HG02678 (cell line): ENCODE results near the gene COL24A1.
A peak's percentile ranks its signal among the peaks of the same experiment; 100 is the strongest.
"Not testable (repeated sequence)": the region's sequence is repeated elsewhere in the genome, so short reads cannot be mapped to it uniquely, and the experiment has no call there.

ENCODE experiments used
- ATAC-seq: cut with Tn5 transposase; IDR thresholded peaks from one replicate; pipeline ENCODE4 v1.9.1; 2021; ENCODE audit warnings: mild to moderate bottlenecking, moderate library complexity; ENCODE audit not compliant: unreplicated experiment

The COL24A1 gene

DNA sequence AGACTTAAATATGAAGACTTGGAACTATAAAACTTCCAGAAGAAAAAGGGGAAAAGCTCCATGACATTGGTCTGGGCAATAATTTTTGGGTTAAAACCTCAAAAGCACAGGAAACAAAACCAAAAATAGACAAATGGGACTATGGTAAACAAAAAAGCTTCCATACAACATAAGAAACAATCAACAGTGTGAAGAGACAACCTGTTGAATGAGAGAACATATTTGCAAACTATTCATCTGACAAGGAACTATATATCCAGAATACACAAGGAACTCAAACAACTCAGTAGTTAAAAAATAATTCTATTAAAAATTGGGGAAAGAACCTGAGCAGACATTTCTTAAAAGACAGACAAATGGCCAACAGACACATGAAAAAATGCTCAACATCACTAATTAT lies 255.7 kb downstream of the COL24A1 start:
- no peak for ATAC-seq

DNA sequence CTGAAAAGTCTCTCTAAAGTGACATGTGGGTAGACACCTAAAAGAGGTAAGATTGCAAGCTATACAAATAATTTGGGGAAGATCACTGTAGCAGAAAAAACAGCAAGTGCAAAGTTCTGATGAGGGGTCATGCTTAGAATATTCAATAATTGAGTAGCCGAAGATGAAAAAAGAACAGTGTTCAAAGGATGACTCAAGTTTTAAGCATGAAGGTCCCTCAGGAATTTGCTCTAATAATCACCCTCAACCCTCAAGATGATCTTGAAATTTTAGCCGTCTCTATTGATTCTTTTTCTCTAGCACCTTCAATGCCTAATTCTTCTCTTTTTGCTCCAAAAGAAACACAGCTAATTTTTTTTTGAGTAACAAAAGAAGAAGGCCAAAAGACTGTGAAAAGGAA lies 257.7 kb downstream of the COL24A1 start:
- no peak for ATAC-seq

DNA sequence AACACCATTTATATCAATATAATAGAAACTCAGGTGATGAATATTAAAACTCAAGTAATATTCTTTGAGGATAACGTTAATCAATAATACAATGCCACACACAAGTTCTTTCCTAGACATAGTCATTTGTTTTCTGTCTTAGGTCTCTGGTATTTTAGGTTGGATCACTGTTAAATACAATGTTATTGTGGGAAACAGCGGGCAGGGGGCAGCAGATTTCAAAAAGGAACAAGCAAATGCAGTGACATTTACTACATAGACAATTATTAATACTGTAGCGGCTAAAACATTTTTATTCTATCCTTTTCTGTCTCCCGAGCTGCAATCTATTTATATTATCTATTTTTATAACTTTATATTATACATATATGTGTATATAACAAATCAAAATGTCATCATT lies 261.9 kb downstream of the COL24A1 start:
- peak; percentile 73 for ATAC-seq

DNA sequence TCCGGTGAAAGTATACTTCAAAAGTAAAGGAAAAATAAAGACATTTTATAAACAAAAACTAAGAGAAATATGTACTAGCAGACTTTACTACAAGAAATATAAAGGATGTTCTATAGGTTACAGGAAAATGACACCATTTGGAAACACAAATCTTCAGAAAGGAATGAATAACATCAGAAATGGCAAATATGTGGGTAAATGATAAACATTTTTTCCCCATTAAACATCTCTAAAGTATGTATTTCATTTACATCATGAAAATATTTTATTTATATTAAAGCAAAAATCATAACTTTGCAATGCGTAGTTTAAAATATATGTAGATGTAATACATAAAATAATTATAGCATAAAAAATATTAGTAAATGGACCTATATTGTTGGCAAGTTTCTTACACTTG lies 264.2 kb downstream of the COL24A1 start:
- no peak for ATAC-seq

DNA sequence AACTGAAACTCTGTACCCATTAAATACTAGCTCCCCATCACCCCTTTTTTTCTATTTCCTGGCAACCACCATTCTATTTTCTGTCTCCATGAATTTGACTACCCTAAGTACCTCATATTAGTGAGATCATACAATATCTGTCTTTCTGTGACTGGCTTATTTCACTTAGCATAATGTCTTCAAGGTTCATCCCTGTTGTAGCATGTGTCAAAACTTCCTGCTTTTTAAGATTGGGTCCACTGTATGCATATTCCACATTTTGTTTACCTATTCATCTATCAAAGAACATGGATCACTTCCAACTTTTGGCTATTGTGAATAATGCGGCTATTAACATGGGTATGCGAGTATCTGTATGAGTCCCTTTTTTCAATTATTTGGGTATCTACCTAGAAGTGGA lies 266.7 kb downstream of the COL24A1 start:
- no peak for ATAC-seq

DNA sequence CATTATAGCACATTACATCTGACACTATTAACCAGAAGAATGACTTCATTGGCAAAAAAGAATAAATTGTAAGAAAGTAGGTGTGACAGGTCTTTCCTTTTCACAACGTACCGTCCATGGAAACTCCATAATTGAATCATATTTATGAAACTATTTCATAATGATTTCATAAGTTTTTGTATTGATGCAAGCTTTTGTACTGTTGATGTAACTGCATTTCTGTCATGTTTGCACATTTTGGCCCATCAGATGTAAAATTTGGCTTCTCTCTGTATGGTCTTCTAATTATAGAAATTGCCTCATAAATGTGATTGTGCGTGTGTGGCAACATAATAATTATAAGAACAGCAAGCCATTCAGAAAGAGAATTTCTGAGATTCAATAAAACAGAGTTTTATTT lies 267.7 kb downstream of the COL24A1 start:
- ATAC-seq: no peak

DNA sequence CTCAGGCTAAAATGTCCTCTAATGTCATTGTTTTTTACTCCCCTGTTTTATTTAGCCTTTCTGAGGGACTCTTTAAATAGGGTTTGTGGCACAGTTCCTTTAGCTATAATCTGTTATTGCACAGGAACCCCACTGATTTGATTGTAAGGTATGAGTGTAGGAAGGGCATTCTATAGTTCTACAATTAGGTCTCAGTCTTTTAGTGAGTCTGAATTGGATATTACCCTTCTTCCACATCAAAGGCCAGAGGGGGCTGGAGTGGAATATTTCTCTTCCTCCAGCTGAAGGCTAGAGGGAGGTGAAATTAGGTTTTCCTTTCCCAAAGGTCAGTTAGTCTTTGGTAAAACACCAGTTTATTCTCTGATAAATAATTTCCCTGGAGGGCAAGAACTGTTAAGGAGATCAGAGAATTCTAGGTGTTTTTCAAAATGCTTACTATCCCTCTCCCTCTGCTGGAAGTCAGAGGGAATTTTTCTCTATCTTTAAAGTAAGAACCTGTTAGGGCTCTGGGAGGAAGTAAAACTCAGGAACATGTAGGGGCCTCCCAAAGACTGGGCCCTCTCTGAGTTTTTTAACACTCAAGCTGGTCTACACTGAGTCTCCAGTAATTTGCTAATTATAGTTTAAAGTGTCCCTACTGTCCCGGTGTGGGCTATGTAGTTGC lies 272.1 kb downstream of the COL24A1 start:
- ATAC-seq: no peak

DNA sequence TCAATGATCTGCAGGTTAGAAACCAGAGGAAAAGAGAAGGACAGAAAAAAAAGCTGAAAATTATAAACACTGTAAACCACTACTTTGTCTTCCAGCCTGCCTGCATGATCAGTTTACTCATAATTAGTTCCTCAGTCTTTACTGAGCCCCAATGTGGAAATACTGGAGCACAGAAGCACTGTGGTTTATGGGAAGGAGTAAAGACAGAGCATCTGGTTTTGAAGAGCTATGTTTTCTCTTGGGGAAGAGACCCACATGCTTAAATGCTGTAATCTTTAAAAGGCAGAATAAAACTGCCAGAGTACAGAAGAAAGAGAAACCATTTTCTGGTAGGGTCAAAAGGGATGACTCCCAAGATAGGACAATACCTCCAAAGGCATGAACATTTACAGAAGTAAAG lies 289.4 kb downstream of the COL24A1 start:
- no peak for ATAC-seq

DNA sequence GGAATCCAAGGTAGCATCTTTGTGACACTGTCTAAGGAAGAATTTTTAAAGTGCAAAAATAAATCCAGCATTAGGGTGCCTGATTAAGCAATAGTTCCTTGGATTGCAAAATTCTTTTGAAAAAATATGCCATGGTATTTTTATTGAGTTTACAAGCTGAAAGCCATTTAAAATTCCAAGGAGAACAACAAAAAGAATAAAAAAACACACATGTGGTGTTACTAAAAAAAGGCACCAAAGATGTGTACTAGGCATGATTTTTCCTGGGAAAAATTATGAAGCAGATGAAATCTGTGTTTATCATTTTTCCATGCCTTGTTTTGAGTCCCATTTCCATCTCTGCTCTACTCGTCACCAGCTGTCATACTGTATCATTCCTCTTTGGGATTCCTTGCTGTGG lies 291.4 kb downstream of the COL24A1 start:
- ATAC-seq: no peak

DNA sequence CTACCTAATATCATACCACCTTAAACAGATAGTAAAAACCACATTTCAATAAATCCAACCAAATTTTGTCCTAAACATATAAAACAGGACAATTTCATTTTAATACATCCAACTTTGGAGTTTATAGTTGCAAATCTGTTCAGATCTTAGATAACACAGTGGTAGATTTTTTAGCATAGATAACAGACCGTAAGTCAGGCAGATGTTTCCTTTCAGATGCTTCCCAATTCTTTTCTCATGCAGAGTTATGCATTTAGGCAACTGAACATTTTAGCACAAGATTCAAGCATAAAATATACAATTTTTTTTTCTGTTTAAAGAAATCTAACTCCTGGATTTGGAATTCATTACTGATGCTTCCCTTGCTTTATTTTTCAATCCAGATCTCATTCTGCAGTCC lies 291.8 kb downstream of the COL24A1 start:
- no peak for ATAC-seq

DNA sequence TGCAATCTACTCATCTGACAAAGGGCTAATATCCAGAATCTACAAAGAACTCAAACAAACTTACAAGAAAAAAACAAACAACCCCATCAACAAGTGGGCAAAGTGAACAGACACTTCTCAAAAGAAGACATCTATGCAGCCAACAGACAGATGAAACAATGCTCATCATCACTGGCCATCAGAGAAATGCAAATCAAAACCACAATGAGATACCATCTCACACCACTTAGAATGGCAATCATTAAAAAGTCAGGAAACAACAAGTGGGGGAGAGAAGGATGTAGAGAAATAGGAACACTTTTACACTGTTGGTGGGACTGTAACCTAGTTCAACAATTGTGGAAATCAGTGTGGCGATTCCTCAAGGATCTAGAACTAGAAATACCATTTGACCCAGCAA lies 292.9 kb downstream of the COL24A1 start:
- ATAC-seq: not testable (repeated sequence)

DNA sequence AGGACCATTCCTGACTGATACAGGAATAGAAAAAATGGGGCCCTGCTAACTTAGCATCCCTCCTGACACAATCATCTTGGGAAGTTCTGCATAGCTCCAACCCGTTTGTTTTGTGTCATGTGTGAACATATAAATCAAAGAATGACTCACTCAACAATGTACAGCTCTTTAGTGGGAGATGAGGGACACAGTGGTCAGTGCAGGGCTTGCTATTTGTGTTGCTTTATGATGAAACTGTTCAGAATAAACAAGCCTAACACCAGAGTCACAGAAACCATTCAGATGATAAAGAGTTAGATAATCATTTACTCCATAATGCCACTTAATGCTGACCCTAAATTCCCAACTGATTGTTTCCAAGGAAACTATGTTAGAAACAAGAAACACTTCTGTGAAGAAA lies 294.1 kb downstream of the COL24A1 start:
- ATAC-seq: no peak

DNA sequence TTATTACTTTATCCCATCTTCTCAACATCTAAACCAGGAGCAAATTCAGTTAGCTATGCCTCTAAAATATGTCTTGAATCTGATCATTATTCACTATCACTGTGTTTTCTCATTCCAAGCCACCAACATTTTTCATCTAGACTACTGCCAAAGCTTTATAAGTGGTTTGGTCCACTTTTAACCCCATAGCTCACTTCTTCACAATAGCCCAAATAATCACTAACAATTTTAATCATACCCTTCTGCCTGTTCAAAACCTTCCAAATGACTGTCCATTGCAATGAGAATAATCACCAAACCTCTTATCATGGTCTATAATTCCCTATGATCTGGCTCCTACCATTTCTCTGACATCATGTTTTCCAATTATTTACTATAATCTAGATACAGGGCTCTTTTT lies 298.6 kb downstream of the COL24A1 start:
- ATAC-seq: no peak

DNA sequence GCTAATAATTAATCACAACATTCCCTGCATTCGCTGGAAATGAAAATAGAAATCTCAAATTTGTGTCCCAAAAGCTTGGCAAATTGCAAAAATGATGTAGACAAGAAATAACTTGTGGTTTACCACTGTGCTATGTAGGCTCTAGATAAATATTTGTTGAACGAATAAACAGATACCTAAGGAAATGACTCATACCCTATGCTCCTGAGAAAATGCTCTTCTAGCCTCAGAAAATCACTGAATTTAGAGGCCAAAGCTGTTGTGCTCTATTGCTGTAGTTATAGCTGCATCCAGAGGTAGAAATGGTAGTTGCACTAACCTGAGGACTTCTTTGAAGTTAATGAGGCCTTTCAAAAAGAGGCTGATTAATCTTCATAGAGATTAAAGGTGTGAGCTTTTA lies 306.3 kb downstream of the COL24A1 start:
- ATAC-seq: no peak

DNA sequence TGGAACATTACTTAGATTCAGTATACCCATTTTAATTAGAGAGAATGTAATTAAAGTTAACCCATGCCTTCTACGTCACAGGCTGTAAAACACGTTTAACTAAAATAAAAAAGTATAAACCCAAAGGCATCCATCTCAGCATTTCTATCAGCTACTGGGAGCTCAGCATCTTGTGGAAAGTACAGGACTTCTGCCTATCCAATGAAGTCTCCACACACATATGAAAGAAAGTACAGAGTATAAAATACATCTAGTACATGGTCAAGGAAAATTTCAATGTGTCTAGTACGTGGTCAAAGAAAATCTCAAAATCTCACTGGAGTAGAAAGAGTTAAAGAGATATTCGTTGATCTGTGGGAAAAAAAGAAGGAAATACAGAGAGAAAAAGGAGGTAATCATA lies 306.9 kb downstream of the COL24A1 start:
- no peak for ATAC-seq

DNA sequence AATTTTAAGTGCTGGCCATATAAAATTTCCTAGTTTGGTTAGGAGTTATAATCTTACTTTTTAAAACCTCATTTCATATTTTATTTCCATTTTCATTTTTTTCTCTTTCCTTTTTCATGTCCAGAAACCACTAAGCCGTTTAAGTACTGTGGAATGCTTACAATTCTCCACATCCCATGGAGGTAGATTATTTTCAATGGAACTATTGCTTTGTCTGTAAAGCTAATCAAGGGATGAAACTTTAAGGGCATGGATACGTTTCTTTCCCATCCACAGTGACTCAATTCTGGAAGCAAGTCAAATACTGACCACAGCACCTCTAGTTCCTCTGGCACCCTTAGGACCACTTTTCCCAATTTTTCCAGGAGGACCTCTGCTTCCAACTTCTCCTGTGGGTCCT lies 309.2 kb downstream of the COL24A1 start:
- ATAC-seq: no peak

DNA sequence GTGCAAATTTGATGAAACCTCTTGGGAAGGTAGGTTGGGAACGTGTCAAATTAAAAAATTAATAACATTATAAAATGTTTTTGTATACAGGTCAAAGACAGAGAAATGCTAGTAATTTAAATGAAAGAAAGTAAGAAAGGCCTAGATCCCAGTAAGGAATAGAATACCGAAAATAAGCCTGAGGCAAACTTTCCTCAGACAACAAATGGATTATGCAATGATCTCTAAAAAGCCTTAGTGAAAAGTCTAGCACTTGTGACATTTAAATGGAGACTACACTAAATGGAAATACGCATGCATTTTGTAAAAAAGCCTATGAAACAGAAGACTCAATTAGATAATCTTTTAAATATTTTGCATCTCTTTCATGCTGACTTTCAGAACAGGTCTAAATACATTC lies 309.9 kb downstream of the COL24A1 start:
- ATAC-seq: no peak

DNA sequence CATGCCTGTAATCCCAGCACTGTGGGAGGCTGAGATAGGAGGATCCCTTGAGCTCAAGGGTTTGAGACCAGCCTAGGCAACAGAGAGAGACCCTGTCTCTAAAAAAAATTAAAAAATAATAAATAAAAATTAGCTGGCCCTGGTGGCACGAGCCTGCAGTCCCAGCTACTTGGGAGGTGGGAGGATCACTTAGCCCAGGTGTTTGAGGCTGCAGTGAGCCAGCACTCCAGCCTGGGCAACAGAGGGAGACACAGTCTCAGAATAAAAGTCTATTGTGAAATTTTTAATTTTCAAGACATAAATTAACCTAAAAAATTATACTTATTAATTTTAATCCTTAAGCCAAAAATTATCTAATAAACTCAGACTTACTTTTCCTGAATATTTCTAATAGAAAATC lies 317.1 kb downstream of the COL24A1 start:
- ATAC-seq: no peak

DNA sequence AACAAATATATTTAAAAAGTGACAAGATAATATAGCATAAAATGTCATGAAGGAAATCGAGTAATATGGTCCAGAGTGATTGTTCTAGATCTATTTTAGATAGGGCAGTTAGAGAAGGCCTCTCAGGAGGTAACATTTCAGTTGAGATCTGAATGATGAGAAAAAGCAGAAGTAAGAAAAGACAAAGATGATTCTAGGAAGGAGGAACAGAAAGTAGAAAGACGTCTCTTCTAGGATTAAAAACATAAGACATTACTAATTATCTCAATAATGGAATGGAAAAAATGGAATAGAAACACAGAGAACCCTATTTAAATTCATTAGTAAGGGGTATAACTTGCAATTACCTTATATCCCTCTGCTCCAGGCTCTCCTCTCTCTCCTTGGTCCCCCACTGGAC lies 318.3 kb downstream of the COL24A1 start:
- ATAC-seq: peak; percentile 66

DNA sequence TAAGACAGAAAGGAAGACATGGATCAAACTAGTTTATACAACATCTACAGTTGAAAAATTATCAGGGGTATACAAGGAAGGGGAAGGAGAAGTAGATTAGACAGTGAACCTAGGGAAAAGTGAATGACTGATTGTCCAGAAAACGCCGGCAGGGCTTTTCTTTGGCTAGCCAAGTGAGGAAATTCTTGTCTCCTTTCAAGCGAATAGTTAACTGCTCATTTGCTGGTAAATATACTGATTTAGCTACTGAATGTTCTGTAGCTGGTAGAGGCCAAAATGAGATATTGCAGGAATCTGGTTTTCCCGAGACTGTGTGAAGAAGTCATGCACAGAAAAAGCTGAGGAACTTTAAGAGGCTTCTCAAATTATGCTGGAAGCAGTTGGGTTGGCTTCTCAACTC lies 319.8 kb downstream of the COL24A1 start:
- no peak for ATAC-seq

DNA sequence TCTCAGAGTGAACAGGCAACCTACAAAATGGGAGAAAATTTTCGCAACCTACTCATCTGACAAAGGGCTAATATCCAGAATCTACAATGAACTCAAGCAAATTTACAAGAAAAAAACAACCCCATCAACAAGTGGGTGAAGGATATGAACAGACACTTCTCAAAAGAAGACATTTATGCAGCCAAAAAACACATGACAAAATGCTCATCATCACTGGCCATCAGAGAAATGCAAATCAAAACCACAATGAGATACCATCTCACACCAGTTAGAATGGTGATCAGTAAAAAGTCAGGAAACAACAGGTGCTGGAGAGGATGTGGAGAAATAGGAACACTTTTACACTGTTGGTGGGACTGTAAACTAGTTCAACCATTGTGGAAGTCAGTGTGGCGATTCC lies 323.4 kb downstream of the COL24A1 start:
- not testable (repeated sequence) for ATAC-seq

DNA sequence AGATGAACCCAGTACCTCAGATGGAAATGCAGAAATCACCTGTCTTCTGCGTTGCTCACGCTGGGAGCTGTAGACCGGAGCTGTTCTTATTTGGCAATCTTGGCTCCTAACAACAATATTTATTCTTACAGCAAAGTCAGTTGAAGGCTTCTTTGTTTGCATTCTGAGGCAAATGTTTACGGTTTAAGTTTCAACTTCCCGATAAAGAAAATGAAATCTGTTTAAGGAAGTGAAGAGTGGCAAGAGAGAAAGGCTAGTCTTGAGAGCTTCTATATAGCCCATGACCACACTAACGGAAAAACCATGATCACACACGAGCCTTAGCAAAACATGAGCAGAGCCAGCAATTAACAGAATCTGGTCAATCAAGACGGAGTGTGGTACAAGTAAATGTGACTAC lies 325.7 kb downstream of the COL24A1 start:
- no peak for ATAC-seq

DNA sequence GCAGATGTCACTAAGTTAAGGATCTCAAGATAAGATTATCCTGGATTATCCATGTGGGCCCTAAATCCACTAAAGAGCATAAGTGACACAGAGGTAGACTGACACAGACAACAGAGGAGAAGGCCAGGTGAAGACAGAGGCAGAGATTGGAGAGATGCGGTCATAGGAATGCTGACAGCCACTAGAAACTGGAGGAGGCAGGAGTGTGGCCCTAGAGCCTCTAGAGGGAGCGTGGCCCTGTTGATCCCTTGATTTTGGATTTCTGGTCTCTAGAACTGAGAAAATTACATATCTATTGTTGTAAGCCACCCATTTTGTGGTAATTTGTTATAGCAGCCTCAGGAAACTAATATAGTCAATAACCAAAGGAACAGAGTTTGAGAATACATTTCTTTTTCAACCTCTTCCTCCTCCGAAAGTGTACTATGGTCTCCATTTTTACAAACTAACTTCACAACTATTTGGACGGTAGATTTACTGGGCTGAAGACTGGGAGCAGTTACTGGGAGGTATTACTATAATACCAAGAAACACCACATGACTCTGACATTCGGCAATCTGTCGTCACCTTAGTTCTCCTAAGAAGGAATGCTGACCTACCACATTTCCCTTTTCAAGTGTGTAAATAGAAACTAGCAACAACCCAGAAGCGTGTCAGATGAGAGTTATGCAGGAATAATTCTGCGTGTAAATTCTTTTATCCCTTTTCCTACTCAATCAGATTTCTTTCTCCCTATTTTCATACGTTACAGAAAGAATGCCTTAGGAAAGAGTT lies 332.3 kb downstream of the COL24A1 start:
- ATAC-seq: no peak
